ENCODE data around the gene SLC22A5.

SLC22A5 gene

DNA sequence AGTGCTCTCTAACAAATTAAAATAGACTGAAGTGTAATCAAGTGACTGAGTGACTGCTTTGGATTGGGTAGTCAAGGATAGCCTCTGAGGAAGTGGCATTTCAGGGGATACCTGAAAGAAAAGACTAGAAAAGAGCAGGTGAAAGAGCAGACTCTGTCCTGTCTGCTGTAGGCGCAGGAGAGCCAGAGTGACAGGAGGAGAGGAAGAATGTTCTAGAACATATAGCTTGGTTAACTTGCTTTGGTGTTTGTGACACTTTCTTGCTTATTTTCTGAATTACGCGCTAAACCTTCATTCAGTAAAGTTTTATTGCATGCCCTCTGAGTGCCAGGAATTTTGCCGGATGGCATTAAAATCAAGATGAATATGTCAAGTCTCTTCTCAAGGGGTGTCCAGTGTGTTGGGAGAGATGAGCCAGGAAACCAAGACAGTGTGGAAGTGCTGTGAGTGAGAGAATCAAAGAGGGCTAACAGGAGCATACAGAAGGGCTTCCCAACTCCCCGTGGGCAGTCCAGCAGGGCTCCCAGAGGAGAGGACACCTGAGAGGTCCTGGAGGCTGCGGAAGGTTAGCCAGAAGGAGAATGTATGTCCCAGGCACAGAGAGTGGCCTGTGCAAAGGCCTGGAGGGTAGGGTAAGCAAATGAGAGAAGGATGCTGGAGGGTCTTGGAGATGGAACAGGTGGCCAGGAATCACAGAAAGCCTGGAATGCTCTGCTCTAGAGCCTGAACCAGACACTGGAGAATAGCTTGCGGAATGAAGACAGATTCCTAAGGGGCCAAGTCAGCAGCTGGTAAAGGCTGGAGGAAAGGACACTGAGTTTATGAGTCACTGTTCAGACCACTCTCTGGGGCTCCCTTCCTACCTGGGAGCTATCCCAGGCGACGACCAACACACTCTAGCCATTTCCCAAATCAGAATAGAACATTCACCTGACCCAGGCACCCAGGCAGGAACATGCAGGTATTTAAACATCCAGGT is 59.3 kb downstream of the SLC22A5 start:
- peak; percentile 3 for DNase-seq
- Histone ChIP-seq H3K27ac (ENCODE audit: low read length) (peak overlapping the region; percentile 99), H3K4me2 (ENCODE audit: insufficient read depth, low read length) (0 out of 2 replicates have a peak overlapping the region, but pooled peaks have one; percentile 4), H3K9ac (ENCODE audit: low read depth, low read length) (peak overlapping the region; percentile 98; the same call in 1 of the 2 replicates), H3K4me3 (ENCODE audit: low read depth in 1 of 2, low read length in 2 of 2) (no peak overlapping the region), H3K4me1 (ENCODE audit: insufficient read depth, low read length) (peaks cover 94% of the 10 kb centered on the region), H3K27me3 (ENCODE audit: insufficient read depth, low read length, poor library complexity) (no peaks in the 10 kb centered on the region), H4K20me1 (ENCODE audit: insufficient read depth, low read length) (peaks cover 59% of the 10 kb centered on the region), H3K36me3 (ENCODE audit: insufficient read depth, low read length) (peaks cover 91% of the 10 kb centered on the region), H2AFZ (ENCODE audit: low read depth, low read length) (no peak overlapping the region), H3K79me2 (ENCODE audit: insufficient read depth, low read length) (peaks cover 99% of the 10 kb centered on the region), H3K9me3 (ENCODE audit: insufficient read depth, low read length, severe bottlenecking) (no peaks in the 10 kb centered on the region)
- no peak for ATAC-seq (ENCODE audit: insufficient read depth, low read depth)
- TF ChIP-seq EZH2 (IDR thresholded peaks at IDR 0.05; ENCODE audit: borderline replicate concordance, low read depth, low read length, severe bottlenecking) = no peak
- TF ChIP-seq, protein P1, sequence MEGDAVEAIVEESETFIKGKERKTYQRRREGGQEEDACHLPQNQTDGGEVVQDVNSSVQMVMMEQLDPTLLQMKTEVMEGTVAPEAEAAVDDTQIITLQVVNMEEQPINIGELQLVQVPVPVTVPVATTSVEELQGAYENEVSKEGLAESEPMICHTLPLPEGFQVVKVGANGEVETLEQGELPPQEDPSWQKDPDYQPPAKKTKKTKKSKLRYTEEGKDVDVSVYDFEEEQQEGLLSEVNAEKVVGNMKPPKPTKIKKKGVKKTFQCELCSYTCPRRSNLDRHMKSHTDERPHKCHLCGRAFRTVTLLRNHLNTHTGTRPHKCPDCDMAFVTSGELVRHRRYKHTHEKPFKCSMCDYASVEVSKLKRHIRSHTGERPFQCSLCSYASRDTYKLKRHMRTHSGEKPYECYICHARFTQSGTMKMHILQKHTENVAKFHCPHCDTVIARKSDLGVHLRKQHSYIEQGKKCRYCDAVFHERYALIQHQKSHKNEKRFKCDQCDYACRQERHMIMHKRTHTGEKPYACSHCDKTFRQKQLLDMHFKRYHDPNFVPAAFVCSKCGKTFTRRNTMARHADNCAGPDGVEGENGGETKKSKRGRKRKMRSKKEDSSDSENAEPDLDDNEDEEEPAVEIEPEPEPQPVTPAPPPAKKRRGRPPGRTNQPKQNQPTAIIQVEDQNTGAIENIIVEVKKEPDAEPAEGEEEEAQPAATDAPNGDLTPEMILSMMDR (IDR thresholded peaks at IDR 0.05; ENCODE audit: borderline replicate concordance, extremely low read depth, low read length, poor library complexity, severe bottlenecking) = no peak

- Histone ChIP-seq H2AFZ (ENCODE audit: low read depth, low read length) (no peak overlapping the region), H3K4me3 (ENCODE audit: low read depth in 1 of 2, low read length in 2 of 2) (no peak overlapping the region), H3K27ac (ENCODE audit: low read length) (peak overlapping the region; percentile 99), H3K79me2 (ENCODE audit: insufficient read depth, low read length) (peaks cover 99% of the 10 kb centered on the region), H3K9me3 (ENCODE audit: insufficient read depth, low read length, severe bottlenecking) (no peaks in the 10 kb centered on the region), H3K27me3 (ENCODE audit: insufficient read depth, low read length, poor library complexity) (no peaks in the 10 kb centered on the region), H3K9ac (ENCODE audit: low read depth, low read length) (peak overlapping the region; percentile 14; the same call in 1 of the 2 replicates), H3K36me3 (ENCODE audit: insufficient read depth, low read length) (peaks cover 90% of the 10 kb centered on the region), H4K20me1 (ENCODE audit: insufficient read depth, low read length) (peaks cover 65% of the 10 kb centered on the region), H3K4me2 (ENCODE audit: insufficient read depth, low read length) (no peak overlapping the region), H3K4me1 (ENCODE audit: insufficient read depth, low read length) (peaks cover 93% of the 10 kb centered on the region)
- TF ChIP-seq EZH2 (IDR thresholded peaks at IDR 0.05; ENCODE audit: borderline replicate concordance, low read depth, low read length, severe bottlenecking) = no peak
- TF ChIP-seq, protein P1 (IDR thresholded peaks at IDR 0.05; ENCODE audit: borderline replicate concordance, extremely low read depth, low read length, poor library complexity, severe bottlenecking) = no peak
- ATAC-seq (ENCODE audit: insufficient read depth, low read depth) (no peak), DNase-seq (no peak)
These were observed 60.2 kb downstream of the SLC22A5 start for GRCh38 chr5:132429463-132430440.

GRCh38 chr5:132430746-132431145 is 61.2 kb downstream of the SLC22A5 start:
- Histone ChIP-seq H3K27ac (ENCODE audit: low read length) (peak overlapping the region; percentile 99), H3K4me2 (ENCODE audit: insufficient read depth, low read length) (no peak overlapping the region), H3K79me2 (ENCODE audit: insufficient read depth, low read length) (peaks cover 99% of the 10 kb centered on the region), H4K20me1 (ENCODE audit: insufficient read depth, low read length) (peaks cover 73% of the 10 kb centered on the region), H3K9me3 (ENCODE audit: insufficient read depth, low read length, severe bottlenecking) (no peaks in the 10 kb centered on the region), H3K9ac (ENCODE audit: low read depth, low read length) (no peak overlapping the region; the same call in 1 of the 2 replicates), H3K4me3 (ENCODE audit: low read depth in 1 of 2, low read length in 2 of 2) (no peak overlapping the region), H3K4me1 (ENCODE audit: insufficient read depth, low read length) (peaks cover 93% of the 10 kb centered on the region), H3K36me3 (ENCODE audit: insufficient read depth, low read length) (peaks cover 94% of the 10 kb centered on the region), H2AFZ (ENCODE audit: low read depth, low read length) (no peak overlapping the region), H3K27me3 (ENCODE audit: insufficient read depth, low read length, poor library complexity) (no peaks in the 10 kb centered on the region)
- no peak for DNase-seq
- TF ChIP-seq, protein P1 (IDR thresholded peaks at IDR 0.05; ENCODE audit: borderline replicate concordance, extremely low read depth, low read length, poor library complexity, severe bottlenecking) = no peak
- no peak for TF ChIP-seq EZH2 (IDR thresholded peaks at IDR 0.05; ENCODE audit: borderline replicate concordance, low read depth, low read length, severe bottlenecking)
- no peak for ATAC-seq (ENCODE audit: insufficient read depth, low read depth)
